Measurements from ENCODE around the gene HNRNPR.

The HNRNPR gene

DNA sequence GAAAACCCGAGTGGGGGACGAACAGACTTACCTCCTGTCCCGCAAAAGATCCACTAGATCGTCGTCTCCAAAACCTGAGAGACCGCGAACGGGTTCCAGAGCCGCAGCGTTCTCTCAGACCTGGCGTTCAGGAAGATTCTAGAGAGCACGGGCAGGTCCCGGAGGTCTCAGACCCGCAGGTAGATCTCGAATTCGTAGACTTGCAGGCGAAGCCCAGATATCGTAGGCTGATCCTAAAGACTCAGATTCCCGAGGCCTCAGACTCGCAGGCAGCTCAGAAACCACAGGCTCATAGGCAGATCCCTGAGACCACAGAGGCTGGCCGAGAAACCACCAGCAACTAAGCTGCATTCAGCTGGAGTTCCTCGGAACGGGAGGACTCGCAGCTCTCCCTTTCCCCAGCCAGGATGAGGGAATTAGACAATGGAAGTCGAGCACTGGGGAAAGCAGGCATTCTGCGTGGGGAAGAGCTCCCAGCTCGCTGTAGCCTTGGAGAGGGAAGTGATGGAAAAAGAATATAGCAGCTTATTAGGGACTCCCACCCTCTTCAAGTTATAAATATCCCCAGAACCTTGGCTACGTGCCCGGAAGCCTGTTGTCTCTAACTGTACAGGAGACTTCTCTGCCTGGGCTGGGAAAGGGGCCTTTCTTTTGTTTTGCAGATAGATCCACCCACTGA, 25.4 kb upstream of the HNRNPR start, which contains the start of gene ZNF436:
Gene ZNF436 (minus strand): TSS at position 502 of the 679 bp plus-strand sequence. CDS start 1,831 bp downstream, outside the sequence.
- DNase-seq (ENCODE audit: low spot score), result peak; percentile 11

DNA sequence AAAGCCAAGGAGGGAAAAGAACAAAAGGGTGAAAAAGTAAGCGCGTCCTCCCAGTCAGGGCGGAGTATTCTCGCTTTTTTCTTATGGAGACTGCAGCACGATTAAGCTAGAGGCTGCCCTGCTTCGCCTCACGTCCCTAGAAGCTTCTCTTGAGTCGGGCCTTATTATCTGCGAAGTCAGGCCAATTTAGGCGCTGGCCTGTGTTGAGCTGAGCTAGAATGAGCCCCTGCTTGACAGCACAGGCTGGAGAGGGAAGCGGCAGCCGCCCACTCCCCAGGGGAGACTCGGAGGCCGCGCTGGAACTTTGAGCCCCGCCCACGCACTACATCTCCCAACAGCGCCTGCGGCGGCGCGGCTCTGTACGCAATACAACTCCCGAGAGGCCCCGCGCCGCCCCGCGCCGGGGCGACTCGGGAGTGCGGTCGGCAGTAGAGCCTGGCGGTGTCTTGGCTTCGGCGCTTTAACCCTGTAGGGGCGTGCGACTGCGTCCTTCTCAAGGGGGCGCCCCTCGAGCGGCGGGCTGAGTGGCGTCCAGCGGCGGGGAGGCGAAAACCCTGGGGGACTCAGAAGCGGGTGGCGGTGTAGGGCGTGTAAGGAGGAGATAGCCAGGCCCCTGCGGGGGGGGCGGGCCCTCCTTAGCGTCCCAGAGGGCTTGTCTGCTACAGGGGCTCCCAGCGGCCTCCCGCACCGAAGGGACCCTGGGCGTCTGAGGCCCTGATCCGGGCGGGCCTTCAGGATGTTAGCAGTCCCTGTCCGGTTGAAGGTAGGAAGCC, 24.7 kb upstream of the HNRNPR start:
- peak; percentile 80 for DNase-seq (ENCODE audit: low spot score)

DNA sequence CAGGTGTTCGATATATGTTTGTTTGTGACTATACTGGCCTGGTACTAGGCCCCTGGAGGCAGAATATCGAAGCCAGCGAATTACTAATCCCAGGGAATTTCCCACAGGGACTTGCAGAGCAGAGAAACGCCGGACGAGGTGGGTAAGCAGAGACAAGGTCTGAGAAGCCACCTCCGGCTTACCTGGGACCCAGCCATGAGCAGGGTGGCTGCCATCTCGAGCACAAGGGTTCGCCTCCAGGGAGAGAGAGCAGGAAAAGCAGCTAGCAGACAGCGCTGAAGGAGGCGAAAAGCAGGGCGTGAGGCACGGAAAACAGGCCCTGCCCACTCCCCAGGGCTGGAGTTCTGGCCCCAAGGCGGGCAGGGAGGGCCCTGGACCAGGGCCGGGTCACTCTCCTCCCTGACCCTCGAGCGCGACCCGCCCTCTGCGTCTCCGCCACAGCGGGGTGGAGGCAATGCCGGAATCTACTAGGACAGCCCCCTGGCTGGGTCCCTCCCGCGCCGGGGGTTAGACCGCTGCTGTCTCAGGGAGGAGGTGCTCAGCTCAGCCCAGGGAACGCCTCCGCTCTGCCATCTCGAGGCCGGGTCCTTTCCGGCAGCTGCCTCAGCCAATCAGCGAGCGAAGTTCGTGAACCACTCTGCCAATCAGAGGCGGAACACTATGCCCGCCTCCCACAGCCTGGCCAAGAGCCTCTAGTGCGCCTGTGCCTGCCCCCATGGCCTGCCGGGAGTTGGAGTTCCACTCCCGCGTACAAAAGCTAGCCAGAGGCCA, 23.9 kb upstream of the HNRNPR start:
- DNase-seq (ENCODE audit: low spot score), result peak; percentile 99

DNA sequence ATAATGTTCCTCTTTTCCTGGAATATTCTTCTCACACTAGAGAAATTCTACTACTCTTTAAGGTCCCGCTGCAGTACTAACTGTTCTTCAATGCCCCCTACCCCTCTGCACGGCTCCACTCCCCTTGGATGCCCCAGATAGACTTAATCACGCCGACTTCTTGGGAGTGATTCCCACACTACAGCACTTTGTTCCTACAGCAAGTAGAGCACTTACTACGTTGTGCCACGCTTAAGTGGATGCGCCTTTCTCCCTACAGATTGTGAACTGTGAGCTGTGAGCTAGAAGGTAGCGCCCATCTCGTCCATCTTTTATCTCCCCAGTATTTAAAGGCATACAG, 23.3 kb upstream of the HNRNPR start:
- DNase-seq (ENCODE audit: low spot score), result no peak

DNA sequence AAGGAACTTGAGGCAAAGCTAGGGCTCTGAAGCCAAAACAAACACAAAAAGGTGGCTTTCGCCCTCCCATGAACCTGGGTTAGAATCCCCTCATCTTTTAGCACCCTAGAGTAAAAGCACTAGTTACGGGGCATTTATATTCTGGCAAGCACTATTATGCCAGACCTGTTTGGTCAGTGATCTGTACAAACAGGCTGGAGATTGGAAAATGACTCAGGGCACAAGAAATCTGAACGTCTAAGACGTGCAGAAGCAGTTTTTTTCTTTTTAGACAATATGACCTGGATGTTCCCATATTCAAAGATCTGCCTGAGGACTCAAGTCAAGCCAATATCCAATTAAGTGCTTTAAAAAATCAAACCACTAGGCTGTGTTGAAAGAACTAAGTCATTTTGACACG, 22.5 kb upstream of the HNRNPR start:
- no peak for DNase-seq (ENCODE audit: low spot score)

DNA sequence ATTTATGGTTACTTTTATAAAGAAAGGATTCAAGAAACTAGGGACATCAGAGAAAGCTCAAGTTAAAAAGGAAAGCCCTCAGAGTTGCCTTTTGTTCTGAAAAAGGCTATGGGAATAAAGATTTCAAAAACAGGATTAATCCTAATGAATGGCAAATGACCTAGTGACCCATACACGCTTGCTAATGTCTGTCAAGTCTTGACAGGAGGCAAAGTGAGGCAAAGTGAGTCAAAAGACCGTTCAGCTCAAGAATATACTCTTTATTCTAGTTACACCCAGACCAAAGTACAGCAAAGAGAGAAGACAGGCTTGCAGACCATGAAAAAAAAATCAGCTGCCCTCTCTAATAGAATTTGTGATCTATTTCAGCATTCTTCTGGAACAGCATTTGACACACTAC, 22.1 kb upstream of the HNRNPR start:
- DNase-seq (ENCODE audit: low spot score), result no peak

DNA sequence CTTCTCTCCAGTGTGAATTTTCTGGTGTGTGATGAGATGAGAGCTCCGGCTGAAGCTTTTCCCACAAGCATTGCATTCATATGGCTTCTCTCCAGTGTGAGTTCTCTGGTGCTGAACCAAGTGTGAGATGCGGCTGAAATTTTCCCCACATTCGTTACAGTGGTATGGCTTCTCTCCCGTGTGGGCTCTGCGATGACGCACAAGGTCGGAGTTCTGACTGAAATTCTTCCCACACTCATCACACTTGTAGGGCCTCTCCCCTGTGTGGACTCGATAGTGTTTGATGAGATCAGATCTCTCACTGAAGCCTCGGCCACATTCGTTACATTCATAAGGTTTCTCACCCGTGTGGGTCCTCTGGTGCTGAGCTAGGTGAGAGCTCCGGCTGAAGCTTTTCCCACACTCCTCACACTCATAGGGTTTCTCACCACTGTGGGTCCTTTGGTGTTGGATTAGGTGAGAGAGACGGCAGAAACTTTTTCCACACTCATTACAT, 18.2 kb upstream of the HNRNPR start:
- no peak for DNase-seq (ENCODE audit: low spot score)

DNA sequence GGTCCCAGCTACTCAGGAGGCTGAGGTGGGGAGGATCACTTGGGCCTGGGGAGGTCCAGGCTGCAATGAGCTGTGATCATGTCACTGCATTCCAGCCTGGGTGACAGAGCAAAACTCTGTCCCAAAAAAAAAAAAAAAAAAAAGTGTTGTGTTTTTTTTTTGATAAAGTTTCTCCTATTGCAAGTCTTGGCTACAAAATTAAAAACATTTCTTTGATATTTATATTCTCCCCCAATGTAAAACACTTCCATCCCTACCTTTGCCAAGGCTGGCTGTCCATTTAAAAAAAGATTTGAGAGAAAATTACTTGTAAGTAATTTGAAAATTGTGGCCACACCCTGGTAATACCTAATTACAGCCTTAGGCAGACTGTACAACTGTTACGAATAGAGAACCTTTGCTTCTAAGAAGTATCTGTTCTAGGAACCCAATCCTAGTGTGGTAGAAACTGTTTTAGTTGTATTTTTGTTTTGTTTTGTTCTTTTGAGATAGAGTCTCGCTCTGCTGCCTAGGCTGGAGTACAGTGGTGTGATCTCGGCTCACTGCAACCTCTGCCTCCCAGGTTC, 14.3 kb upstream of the HNRNPR start:
- DNase-seq (ENCODE audit: low spot score), result no peak

DNA sequence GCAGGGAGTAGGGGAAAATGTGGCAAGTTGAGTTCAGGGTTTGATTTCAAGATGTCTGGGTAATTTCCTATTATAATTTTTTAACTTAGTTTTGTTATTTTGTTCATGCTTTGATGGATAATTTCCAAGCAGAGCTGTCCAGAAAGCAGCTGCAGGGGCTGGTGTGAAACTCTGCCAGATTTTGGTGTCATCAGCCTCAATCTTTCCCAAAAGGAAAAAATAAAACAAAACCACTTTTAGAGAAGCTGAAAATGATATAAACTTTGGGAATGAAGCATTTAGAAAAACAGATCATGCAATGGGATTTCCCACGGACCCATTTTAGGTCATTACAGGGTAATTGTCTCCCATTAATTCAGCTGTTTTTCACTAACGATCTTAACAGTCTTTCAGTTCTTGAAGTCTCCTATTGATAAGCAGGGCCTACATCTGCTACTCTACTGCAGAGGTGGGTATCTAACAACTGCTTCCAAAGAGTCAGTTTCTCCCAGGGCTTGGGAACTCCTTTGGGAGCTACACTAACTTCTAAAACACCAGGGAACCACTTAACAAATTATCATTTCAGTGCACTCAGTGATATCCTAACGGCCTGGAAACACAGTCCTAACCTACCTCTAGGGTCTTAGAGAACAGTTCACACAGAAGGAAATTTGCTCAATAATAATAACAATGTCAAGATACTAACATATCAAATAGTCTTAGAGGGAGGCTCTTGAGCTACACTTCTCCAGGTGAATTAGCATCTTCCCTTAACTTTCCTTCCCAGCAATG, 13.2 kb upstream of the HNRNPR start:
- DNase-seq (ENCODE audit: low spot score), result no peak

DNA sequence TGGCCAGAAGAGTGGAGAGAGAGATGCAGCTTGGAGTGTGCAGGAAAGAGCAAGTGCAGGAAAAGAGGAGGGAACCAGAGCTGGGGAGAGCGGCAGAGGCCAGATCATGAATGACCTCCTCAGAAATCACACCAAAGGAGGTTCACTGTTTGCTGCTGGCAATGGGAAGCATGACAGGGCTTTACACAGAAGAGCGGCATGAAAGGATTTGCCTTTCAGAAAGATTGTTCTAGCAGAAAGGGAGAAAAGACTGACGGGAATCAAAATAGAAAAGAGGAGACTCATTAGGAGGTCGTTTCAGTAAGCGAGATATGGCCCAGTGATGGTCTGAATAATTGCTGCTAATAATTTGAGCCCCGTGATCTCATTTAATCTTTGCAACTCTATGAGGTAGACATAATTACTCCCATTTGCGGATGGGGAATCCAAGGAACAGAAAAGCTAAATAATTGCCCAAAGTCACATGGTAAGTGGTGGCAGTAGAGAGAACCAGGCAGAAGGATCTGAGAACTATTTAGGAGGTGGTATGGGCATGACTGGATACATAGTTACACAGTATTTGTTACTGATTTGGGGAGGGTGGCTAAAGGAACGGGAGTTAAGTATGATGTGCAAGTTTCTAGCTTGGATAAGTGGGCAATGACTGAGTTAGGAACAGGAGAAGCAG, 12.5 kb upstream of the HNRNPR start:
- no peak for DNase-seq (ENCODE audit: low spot score)

DNA sequence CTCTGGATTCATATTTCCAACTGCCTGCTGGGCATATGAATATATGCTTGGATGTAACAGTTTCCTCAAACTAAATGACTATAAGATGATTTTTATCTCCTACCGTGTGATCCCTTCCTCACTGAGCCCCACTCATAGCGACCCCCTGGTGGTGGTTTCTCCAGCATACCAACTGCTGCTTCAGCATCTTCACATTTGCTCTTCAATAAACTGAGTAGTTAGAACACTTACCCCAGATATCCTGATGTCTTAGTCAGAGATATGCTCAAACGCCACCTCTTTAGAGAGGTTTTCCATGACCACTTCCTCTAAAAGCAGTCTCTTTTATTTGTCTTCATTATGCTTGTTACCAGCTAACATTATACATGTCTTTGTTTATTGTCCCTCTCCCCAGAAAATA, 10.2 kb upstream of the HNRNPR start:
- DNase-seq (ENCODE audit: low spot score), result no peak

DNA sequence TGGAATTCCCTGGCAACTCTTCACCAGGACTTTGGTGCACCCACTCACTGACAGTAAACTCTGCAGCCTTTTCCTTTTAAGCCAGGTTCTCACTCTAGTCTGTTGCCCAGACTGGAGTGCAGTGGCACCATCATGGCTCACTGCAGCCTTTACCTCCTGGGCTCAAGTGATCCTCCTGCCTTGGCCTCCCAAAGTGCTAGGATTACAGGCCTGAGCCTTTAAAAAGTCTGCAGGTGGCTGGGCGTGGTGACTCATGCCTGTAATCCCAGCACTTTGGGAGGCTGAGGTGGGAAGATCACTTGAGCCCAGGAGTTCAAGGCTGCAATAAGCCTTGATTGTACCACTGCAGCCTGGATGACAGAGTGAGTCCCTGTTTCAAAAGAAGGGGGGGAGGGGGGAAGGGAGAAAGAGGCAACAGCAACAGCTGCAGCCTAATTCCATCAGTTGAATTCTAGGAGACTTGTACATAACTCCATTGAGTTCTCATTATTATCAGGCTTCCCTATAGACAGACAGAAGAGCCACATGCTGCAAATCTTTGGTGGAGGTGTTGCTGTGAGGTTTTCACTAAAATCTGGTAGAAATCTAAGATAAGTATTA, 8.1 kb upstream of the HNRNPR start:
- no peak for DNase-seq (ENCODE audit: low spot score)

DNA sequence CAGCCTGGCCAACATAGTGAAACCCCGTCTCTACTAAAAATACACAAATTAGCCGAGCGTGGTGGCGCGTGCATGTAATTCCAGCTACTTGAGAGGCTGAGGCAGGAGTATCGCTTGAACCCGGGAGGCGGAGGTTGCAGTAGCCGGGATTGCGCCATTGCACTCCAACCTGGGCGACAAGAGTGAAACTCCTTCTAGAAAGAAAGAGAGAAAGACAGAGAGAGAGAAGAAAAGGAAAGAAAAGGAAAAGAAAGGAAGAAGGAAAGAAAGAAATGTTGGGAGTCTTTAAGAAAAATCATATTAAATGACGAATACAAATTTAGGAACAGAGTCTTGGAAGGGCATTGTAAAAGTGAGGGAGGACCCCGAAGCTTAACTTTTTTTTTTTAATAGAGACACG, 1.8 kb upstream of the HNRNPR start:
- no peak for DNase-seq (ENCODE audit: low spot score)

DNA sequence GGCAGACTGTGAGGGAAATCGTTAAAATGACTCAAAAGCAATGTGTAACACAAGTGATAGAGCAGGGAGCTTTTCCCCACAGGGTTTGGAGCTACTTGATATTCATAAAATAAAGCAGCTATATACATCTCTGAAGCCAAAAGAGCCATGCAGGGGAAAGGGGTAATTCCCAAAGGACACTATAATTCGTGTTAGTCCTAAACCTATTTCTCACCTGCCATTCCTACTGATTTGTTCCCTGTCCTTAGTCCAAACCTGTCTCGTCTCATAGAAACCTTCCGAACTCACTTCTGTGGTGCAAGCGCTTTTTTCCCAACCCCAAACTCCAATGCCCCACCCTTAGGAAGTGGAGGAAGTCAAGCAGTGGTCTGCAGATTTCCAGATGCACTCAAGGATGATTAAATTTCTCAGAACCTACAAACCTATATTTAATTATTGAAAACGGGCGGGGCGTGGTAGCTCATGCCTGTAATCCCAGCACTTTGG, 946 bp upstream of the HNRNPR start:
- DNase-seq (ENCODE audit: low spot score), result no peak

DNA sequence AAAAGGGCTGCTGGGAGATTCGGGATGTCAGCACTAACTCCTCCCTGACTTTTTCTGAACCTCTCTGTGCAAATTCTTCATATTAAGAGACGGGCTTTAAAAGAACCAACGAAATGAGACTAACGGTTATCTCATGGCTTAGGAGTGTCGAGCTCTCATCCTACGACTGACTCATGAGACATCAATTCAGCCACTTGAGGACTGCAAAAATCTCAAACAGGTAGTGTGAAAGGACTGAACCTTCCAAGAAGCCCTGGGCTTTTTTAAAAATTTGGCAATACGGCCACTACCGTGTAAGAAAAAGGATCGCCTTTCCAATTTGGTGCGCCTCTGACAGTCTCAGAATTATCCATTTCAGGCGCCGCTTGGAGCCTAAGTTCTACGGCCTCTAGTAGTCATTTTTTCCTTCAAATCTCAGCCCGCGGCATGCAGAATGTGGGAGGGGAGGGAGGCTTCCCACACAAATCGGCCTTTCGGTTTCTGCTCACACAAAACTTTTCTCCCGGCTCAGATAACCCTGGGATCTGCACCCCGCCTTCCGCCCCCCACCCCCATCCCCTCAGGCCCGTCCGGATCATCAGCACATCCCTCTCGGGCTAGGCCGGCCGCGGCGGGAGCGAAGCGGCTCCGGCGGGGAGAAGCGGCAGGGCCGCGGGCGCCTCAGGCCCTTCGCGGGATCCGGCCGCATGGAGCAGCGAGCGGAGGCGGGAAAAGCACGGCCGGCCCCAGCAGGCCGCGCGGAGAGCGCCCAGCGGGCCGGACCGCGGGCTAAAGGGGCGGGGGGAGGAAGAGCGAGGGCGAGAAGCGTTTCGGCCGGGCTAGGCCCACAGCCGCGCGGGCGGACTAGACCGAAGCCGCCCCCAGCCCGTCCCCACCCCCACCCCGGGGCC, 618 bp downstream of the HNRNPR start:
- peak; percentile 32 for DNase-seq (ENCODE audit: low spot score)

DNA sequence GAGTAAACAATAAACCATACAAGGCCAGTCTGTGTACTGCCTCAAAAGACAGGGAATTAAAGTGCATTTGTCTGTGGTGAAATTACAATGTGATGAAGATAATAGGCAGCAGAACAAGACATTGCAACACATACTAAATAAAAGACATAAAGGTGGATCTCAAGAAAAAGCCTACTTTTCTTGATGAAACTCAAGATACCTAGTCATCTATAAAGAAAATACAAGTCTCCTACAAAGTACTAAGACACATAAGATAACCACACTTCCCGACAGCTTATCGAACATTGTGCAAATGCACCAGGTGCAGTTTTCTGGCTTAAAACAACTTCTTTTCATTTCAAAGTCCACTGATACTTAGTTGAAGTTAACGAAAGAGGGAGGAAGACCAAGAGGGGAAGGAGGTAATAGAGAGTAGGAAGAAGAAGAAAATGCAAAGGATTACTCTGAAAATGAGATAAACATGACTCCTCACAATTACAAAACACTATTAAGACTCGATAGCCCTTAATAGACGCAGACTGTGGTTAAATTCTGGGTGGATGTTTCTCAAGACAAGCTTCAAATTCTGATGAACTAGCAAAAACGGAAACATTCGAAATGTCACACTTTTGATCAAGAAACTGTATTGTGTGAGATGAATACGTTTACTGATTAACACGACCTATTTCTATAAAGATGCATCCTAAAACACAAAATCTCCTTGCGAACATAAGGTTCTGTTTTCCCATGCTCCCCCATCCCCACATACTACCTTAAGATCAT, 2.0 kb downstream of the HNRNPR start:
- DNase-seq (ENCODE audit: low spot score), result peak; percentile 38

DNA sequence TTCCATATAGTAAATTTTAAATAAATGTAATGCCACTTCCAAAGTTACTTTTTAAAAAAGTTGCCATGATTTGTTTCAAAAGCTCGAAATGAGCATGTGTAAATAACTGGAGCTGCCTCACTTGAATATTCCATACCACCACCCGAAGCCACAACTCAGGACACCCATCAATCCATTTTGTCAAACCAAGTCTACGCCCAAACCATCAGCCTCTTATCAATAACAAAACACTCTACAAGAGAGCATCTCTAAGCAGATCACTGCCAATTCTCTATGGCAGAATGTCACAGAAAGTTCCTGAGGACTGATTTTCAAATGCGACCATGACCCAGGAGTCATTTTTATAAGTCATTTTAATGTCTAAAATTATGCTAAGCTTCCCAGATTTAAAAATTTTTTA, 4.5 kb downstream of the HNRNPR start:
- DNase-seq (ENCODE audit: low spot score), result no peak

DNA sequence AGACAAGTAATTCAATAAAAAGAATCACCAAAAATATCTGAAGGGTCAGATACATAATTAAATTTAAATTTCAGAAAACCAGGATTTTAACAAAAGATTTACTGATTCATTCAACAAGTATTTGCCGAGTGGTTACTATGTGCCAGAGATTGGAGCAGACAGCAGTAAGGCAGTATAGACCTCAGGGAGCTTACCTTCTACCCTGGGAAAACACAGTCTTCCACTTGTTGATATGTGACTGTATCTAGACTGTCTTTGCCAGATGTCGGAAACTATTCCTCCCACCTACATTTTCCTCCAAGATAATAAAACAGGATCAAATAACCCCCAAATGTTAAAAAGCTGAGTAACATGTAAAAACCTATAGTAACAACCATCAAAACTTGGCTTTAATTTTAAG, 6.2 kb downstream of the HNRNPR start:
- DNase-seq (ENCODE audit: low spot score), result no peak

DNA sequence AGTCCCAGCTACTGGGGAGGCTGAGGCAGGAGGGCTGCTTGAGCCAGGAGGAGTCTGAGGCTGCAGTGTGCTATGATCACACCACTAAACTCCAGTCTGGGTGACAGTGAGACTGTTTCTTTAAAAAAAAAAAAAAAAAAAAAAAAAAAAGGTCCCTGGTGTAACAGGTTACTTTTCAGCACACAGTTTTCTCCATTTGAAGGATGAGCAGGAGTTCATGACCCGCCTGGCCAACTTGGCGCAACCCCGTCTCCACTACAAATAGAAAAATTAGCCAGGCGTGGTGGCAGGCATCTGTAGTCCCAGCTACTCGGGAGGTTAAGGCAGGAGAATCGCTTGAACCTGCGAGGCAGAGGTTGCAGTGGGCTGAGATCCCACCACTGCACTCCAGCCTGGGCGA, 12.4 kb downstream of the HNRNPR start:
- DNase-seq (ENCODE audit: low spot score), result no peak

Measured in CD4-positive, alpha-beta T cell treated with Interleukin-15 for 4 hours (primary cell).